Measurements from ENCODE around the gene ETNK2.
"Not testable (repeated sequence)": the region's sequence is repeated elsewhere in the genome, so short reads cannot be mapped to it uniquely, and the experiment has no call there.

The ETNK2 gene

GRCh38 chr1:204108312-204109141 is 43.3 kb downstream of the ETNK2 start:
- H3K4me3 ChIP-seq (ENCODE audit: low read length): no peak overlapping the region
- H3K36me3 ChIP-seq (ENCODE audit: control insufficient read depth, insufficient read depth, low read length): no peaks in the 10 kb centered on the region
- H3K27ac ChIP-seq (ENCODE audit: low read depth, low read length): no peak overlapping the region
- H3K4me1 ChIP-seq (ENCODE audit: control insufficient read depth, insufficient read depth, low read length): peaks cover under 1% of the 10 kb centered on the region
- no peaks in the 10 kb centered on the region for H3K27me3 ChIP-seq (ENCODE audit: control insufficient read depth, insufficient read depth, low read length)
- no peak overlapping the region for H3K9ac ChIP-seq (ENCODE audit: low read length)

- H3K4me1 ChIP-seq (ENCODE audit: control insufficient read depth, insufficient read depth, low read length): peaks cover 3% of the 10 kb centered on the region
- H3K27ac ChIP-seq (ENCODE audit: low read depth, low read length): no peak overlapping the region
- H3K27me3 ChIP-seq (ENCODE audit: control insufficient read depth, insufficient read depth, low read length): no peaks in the 10 kb centered on the region
- H3K36me3 ChIP-seq (ENCODE audit: control insufficient read depth, insufficient read depth, low read length): no peaks in the 10 kb centered on the region
- no peak overlapping the region for H3K9ac ChIP-seq (ENCODE audit: low read length)
- H3K4me3 ChIP-seq (ENCODE audit: low read length): no peak overlapping the region
Observed at GRCh38 chr1:204107892-204108291, 44.0 kb downstream of the ETNK2 start.

- Histone ChIP-seq H3K27me3 (ENCODE audit: control insufficient read depth, insufficient read depth, low read length) (no peaks in the 10 kb centered on the region), H3K4me1 (ENCODE audit: control insufficient read depth, insufficient read depth, low read length) (peaks cover 3% of the 10 kb centered on the region), H3K4me3 (ENCODE audit: low read length) (no peak overlapping the region), H3K27ac (ENCODE audit: low read depth, low read length) (no peak overlapping the region), H3K9ac (ENCODE audit: low read length) (no peak overlapping the region), H3K36me3 (ENCODE audit: control insufficient read depth, insufficient read depth, low read length) (no peaks in the 10 kb centered on the region)
Observed at GRCh38 chr1:204106825-204107224, 45.0 kb downstream of the ETNK2 start.

- H3K4me1 ChIP-seq (ENCODE audit: control insufficient read depth, insufficient read depth, low read length): peaks cover 3% of the 10 kb centered on the region
- H3K27me3 ChIP-seq (ENCODE audit: control insufficient read depth, insufficient read depth, low read length): no peaks in the 10 kb centered on the region
- no peaks in the 10 kb centered on the region for H3K36me3 ChIP-seq (ENCODE audit: control insufficient read depth, insufficient read depth, low read length)
- no peak overlapping the region for H3K27ac ChIP-seq (ENCODE audit: low read depth, low read length)
- H3K9ac ChIP-seq (ENCODE audit: low read length): no peak overlapping the region
- H3K4me3 ChIP-seq (ENCODE audit: low read length): no peak overlapping the region
Observed at GRCh38 chr1:204105131-204105515, 46.7 kb downstream of the ETNK2 start.

GRCh38 chr1:204104331-204105130 is 47.3 kb downstream of the ETNK2 start:
- H3K4me3 ChIP-seq (ENCODE audit: low read length): no peak overlapping the region
- H3K27me3 ChIP-seq (ENCODE audit: control insufficient read depth, insufficient read depth, low read length): no peaks in the 10 kb centered on the region
- H3K36me3 ChIP-seq (ENCODE audit: control insufficient read depth, insufficient read depth, low read length): no peaks in the 10 kb centered on the region
- peaks cover 3% of the 10 kb centered on the region for H3K4me1 ChIP-seq (ENCODE audit: control insufficient read depth, insufficient read depth, low read length)
- no peak overlapping the region for H3K27ac ChIP-seq (ENCODE audit: low read depth, low read length)
- no peak overlapping the region for H3K9ac ChIP-seq (ENCODE audit: low read length)

GRCh38 chr1:204103431-204103741 is 48.5 kb downstream of the ETNK2 start:
- Histone ChIP-seq H3K4me1 (ENCODE audit: control insufficient read depth, insufficient read depth, low read length) (peaks cover 3% of the 10 kb centered on the region), H3K9ac (ENCODE audit: low read length) (no peak overlapping the region), H3K27me3 (ENCODE audit: control insufficient read depth, insufficient read depth, low read length) (no peaks in the 10 kb centered on the region), H3K27ac (ENCODE audit: low read depth, low read length) (no peak overlapping the region), H3K36me3 (ENCODE audit: control insufficient read depth, insufficient read depth, low read length) (no peaks in the 10 kb centered on the region), H3K4me3 (ENCODE audit: low read length) (no peak overlapping the region)

GRCh38 chr1:204102739-204103430 is 49.0 kb downstream of the ETNK2 start:
- H3K36me3 ChIP-seq (ENCODE audit: control insufficient read depth, insufficient read depth, low read length): no peaks in the 10 kb centered on the region
- no peak overlapping the region for H3K9ac ChIP-seq (ENCODE audit: low read length)
- no peaks in the 10 kb centered on the region for H3K27me3 ChIP-seq (ENCODE audit: control insufficient read depth, insufficient read depth, low read length)
- no peak overlapping the region for H3K4me3 ChIP-seq (ENCODE audit: low read length)
- peaks cover 3% of the 10 kb centered on the region for H3K4me1 ChIP-seq (ENCODE audit: control insufficient read depth, insufficient read depth, low read length)
- H3K27ac ChIP-seq (ENCODE audit: low read depth, low read length): no peak overlapping the region

- peaks cover 3% of the 10 kb centered on the region for H3K4me1 ChIP-seq (ENCODE audit: control insufficient read depth, insufficient read depth, low read length)
- H3K4me3 ChIP-seq (ENCODE audit: low read length): no peak overlapping the region
Observed at GRCh38 chr1:204102029-204102611, 49.7 kb downstream of the ETNK2 start.

GRCh38 chr1:204099754-204100153 is 52.1 kb downstream of the ETNK2 start:
- not testable (repeated sequence) for H3K27ac ChIP-seq (ENCODE audit: low read depth, low read length); H3K4me1 ChIP-seq (ENCODE audit: control insufficient read depth, insufficient read depth, low read length); H3K36me3 ChIP-seq (ENCODE audit: control insufficient read depth, insufficient read depth, low read length); H3K4me3 ChIP-seq (ENCODE audit: low read length); H3K27me3 ChIP-seq (ENCODE audit: control insufficient read depth, insufficient read depth, low read length); H3K9ac ChIP-seq (ENCODE audit: low read length)

More at GRCh38 chr1:204102029-204102611, 49.7 kb downstream of the ETNK2 start:
- H3K9ac ChIP-seq (ENCODE audit: low read length): no peak overlapping the region
- H3K27ac ChIP-seq (ENCODE audit: low read depth, low read length): no peak overlapping the region
- no peaks in the 10 kb centered on the region for H3K27me3 ChIP-seq (ENCODE audit: control insufficient read depth, insufficient read depth, low read length)
- no peaks in the 10 kb centered on the region for H3K36me3 ChIP-seq (ENCODE audit: control insufficient read depth, insufficient read depth, low read length)

GRCh38 chr1:204098683-204099082 is 53.2 kb downstream of the ETNK2 start:
- Histone ChIP-seq H3K36me3 (ENCODE audit: control insufficient read depth, insufficient read depth, low read length) (no peaks in the 10 kb centered on the region), H3K27me3 (ENCODE audit: control insufficient read depth, insufficient read depth, low read length) (no peaks in the 10 kb centered on the region), H3K4me1 (ENCODE audit: control insufficient read depth, insufficient read depth, low read length) (peaks cover 6% of the 10 kb centered on the region), H3K4me3 (ENCODE audit: low read length) (no peak overlapping the region), H3K9ac (ENCODE audit: low read length) (no peak overlapping the region), H3K27ac (ENCODE audit: low read depth, low read length) (no peak overlapping the region)

GRCh38 chr1:204096931-204097330 is 54.9 kb downstream of the ETNK2 start:
- no peak overlapping the region for H3K27ac ChIP-seq (ENCODE audit: low read depth, low read length)
- H3K9ac ChIP-seq (ENCODE audit: low read length): no peak overlapping the region
- H3K27me3 ChIP-seq (ENCODE audit: control insufficient read depth, insufficient read depth, low read length): no peaks in the 10 kb centered on the region
- H3K4me1 ChIP-seq (ENCODE audit: control insufficient read depth, insufficient read depth, low read length): peaks cover 3% of the 10 kb centered on the region
- H3K36me3 ChIP-seq (ENCODE audit: control insufficient read depth, insufficient read depth, low read length): no peaks in the 10 kb centered on the region
- no peak overlapping the region for H3K4me3 ChIP-seq (ENCODE audit: low read length)

All from rectal smooth muscle tissue (tissue), 1 donor.